Measurements from ENCODE around the gene LGR5. TPM values are rescaled to one million over a fixed set of nuclear protein-coding genes. Genes with fewer than 3 reads are reported as not detected.

Gene LGR5
- total and polyA plus RNA-seq, 10 donors: 0.02 to 0.19 (median 0.02) TPM; not detected in 7

DNA sequence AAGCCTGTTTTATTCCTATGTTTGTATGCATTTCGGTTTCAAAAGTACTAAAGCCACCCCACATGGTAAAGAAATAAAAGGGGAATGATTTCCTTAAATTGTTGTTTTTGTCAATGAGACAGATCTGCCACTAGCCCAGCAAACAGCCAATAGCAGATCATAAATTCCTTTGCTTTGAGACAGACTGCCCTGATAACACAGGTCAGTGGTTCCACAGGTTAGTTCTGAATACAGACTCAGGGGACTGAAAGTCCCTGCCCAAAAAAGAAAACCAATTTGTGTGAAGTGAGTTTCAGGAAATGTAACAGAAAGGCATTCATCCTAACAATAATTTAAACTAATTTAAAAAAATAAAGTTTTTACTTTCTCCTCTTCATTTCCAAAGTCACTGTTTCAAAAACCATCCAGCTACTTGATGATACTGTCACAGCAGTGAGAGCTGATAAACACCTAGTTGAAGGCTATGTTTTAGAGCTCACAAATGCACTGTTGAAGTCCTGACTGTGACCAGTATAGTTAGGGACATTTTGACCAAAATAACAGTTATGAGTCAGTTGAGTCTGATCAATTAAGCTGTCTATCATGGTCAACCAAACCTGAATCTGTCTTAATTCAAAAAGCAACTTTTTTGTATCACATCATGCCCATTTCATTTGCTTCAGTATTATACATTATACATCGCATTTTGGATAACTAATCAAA, 77.7 kb downstream of the LGR5 start:
- no peaks in the 10 kb centered on the region for H3K9me3 ChIP-seq
- DNase-seq: no peak
- intact Hi-C loops (cut with DNase I; ENCODE audit: low total_unique reads): no loop called here
- peaks cover 0 to 3% (median 0%) of the 10 kb centered on the region in 7 donors for H3K27me3 ChIP-seq (replicated peaks in 1 of 7)
- no peak overlapping the region for H3K4me3 ChIP-seq
- no peak overlapping the region for H3K27ac ChIP-seq
- TF ChIP-seq POLR2AphosphoS5 (IDR thresholded peaks at IDR 0.05) (no peak), CTCF (IDR thresholded peaks at IDR 0.05 in 8 of 11, conservative IDR thresholded peaks at IDR 0.05 in 3 of 11) (no peak), POLR2A (IDR thresholded peaks at IDR 0.05) (no peak)
- WGBS, 5 donors: 76 to 95% (median 79%) methylated on average over 2 of the region's 2 CpGs
- no peaks in the 10 kb centered on the region for H3K4me1 ChIP-seq
- H3K36me3 ChIP-seq: no peaks in the 10 kb centered on the region

DNA sequence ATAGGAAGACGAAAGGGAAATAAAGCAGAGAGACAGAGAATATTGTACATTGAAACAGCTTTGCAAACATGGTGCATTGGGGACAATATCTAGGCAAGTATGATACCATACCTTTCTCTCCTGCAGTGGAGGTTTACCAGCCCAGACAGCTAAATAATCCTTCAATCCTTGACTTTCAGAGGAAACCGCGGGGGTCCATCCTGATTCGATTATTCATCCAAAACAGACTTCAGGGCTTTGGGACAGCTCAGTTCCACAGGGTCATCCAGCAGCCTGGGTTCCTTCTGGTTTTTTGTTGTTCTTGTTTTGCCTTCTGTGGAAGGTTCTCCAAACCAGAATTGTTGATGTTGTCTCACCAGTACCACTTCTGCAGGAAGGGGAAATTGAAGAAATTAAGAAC, 81.5 kb downstream of the LGR5 start:
- Histone ChIP-seq H3K36me3 (no peaks in the 10 kb centered on the region), H3K9me3 (no peaks in the 10 kb centered on the region), H3K4me1 (no peaks in the 10 kb centered on the region), H3K27ac (no peak overlapping the region), H3K4me3 (no peak overlapping the region), H3K27me3 (replicated peaks in 1 of 7) (no peaks in the 10 kb centered on the region)
- intact Hi-C loops (cut with DNase I; ENCODE audit: low total_unique reads): no loop called here
- no peak for TF ChIP-seq CTCF (IDR thresholded peaks at IDR 0.05 in 8 of 11, conservative IDR thresholded peaks at IDR 0.05 in 3 of 11)
- no peak for TF ChIP-seq POLR2AphosphoS5 (IDR thresholded peaks at IDR 0.05)
- TF ChIP-seq POLR2A (IDR thresholded peaks at IDR 0.05): no peak
- WGBS, 5 donors: 78 to 97% (median 84%) methylated on average over 4 of the region's 4 CpGs
- no peak for DNase-seq

- no peak for DNase-seq
- H3K9me3 ChIP-seq: no peaks in the 10 kb centered on the region
These were observed 85.0 kb downstream of the LGR5 start for GRCh38 chr12:71524626-71525025.

More at GRCh38 chr12:71524626-71525025, 85.0 kb downstream of the LGR5 start:
- Histone ChIP-seq H3K4me3 (no peak overlapping the region), H3K4me1 (no peaks in the 10 kb centered on the region), H3K27me3 (replicated peaks in 1 of 7) (no peaks in the 10 kb centered on the region), H3K27ac (no peak overlapping the region), H3K36me3 (no peaks in the 10 kb centered on the region)
- no peak for TF ChIP-seq POLR2A (IDR thresholded peaks at IDR 0.05)
- no peak for TF ChIP-seq CTCF (IDR thresholded peaks at IDR 0.05 in 8 of 11, conservative IDR thresholded peaks at IDR 0.05 in 3 of 11)
- TF ChIP-seq POLR2AphosphoS5 (IDR thresholded peaks at IDR 0.05): no peak
- intact Hi-C loops (cut with DNase I; ENCODE audit: low total_unique reads): no loop called here
- WGBS, 5 donors: 7 to 10% (median 8%) methylated on average over 2 of the region's 2 CpGs

Measured in spleen (tissue), 11 donors.